NCI-H526 treated with DMSO at 0.1 percent for 48 hours (cell line): Measurements from ENCODE around the gene AGBL3.
A peak's percentile ranks its signal among the peaks of the same experiment; 100 is the strongest.

Experiments used
- DNase-seq: peaks from one replicate; lab custom pipeline; 2025; lab: John Stamatoyannopoulos, UW

Gene AGBL3

GRCh38 chr7:134986363-134987251, at the start of gene AGBL3:
Gene AGBL3, plus strand, starts transcription at chr7:134986508. Its CDS starts 1,426 bp downstream, at chr7:134987934.
- DNase-seq = peak; percentile 96

- no peak for DNase-seq
These were observed 49.3 kb upstream of the AGBL3 start for GRCh38 chr7:134936893-134937510.

- no peak for DNase-seq
These were observed 48.2 kb upstream of the AGBL3 start for GRCh38 chr7:134938141-134938540.

- no peak for DNase-seq
These were observed 47.2 kb upstream of the AGBL3 start for GRCh38 chr7:134939136-134939535.

GRCh38 chr7:134940729-134941128, 45.6 kb upstream of the AGBL3 start:
- DNase-seq = no peak

- DNase-seq = no peak
These were observed 45.0 kb upstream of the AGBL3 start for GRCh38 chr7:134941185-134941900.

GRCh38 chr7:134941952-134942351, 44.4 kb upstream of the AGBL3 start:
- no peak for DNase-seq

GRCh38 chr7:134942690-134943466, 43.4 kb upstream of the AGBL3 start:
- no peak for DNase-seq

- peak; percentile 54 for DNase-seq
These were observed 42.4 kb upstream of the AGBL3 start for GRCh38 chr7:134943785-134944400.

- DNase-seq = no peak
These were observed 40.6 kb upstream of the AGBL3 start for GRCh38 chr7:134945691-134946090.

GRCh38 chr7:134946260-134946659, 40.0 kb upstream of the AGBL3 start:
- no peak for DNase-seq

GRCh38 chr7:134947329-134947728, 39.0 kb upstream of the AGBL3 start:
- no peak for DNase-seq

GRCh38 chr7:134947831-134948230, 38.5 kb upstream of the AGBL3 start:
- DNase-seq = no peak

GRCh38 chr7:134948246-134948645, 38.1 kb upstream of the AGBL3 start:
- DNase-seq = no peak

- no peak for DNase-seq
These were observed 37.6 kb upstream of the AGBL3 start for GRCh38 chr7:134948736-134949135.

GRCh38 chr7:134949171-134949570, 37.1 kb upstream of the AGBL3 start:
- DNase-seq = no peak

- peak; percentile 58 for DNase-seq
These were observed 31.9 kb upstream of the AGBL3 start for GRCh38 chr7:134954197-134955082.

- DNase-seq = no peak
These were observed 29.3 kb upstream of the AGBL3 start for GRCh38 chr7:134957005-134957404.

GRCh38 chr7:134959810-134960209, 26.5 kb upstream of the AGBL3 start:
- DNase-seq = no peak

- DNase-seq = no peak
These were observed 24.0 kb upstream of the AGBL3 start for GRCh38 chr7:134962270-134962780.
